Stimulated activated CD8-positive, alpha-beta memory T cell treated with anti-CD3 and anti-CD28 coated beads, Interleukin-15, amount 100 ng/mL, for 24 hours (primary cell): ENCODE measurements around the gene MYL6.
"Not testable (repeated sequence)": the region's sequence is repeated elsewhere in the genome, so short reads cannot be mapped to it uniquely, and the experiment has no call there.

ENCODE experiments used
- DNase-seq: peaks from one replicate; pipeline ENCODE4 v3.0.0-alpha.2; 2020; ENCODE audit warnings: low read depth

MYL6 gene

DNA sequence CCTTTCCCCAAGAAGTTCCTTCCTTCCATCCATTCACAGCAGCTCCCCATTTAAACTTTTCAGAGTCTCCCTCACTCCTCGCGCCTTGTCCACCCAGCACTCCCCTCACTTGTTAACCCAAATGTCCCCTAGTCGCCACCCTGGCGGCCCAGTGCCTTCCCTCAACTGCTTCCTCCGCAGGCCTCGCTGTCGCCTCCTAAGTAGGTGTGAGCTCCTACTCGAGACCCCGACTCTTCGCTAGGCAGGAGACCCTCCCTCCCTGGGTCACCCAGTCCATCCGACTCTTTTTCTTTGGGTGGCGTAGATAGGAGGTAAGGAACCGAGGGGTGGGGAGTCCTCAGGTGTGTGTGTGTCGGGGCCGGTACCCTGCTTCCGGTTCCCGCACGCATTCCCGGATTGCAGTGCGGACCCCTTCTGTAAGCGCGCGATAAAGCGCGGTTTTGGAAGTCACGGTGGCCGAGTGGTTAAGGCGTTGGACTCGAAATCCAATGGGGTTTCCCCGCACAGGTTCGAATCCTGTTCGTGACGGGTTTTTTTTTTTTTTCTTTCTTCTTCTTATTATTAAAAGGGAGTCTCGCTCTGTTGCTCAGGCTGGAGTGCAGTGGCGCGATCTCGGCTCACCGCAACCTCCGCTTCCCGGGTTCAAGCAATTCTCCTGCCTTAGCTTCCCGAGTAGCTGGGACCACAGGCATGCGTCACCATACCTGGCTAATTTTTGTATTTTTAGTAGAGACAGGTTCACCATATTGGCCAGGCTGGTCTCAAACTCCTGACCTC is 31.9 kb downstream of the MYL6 start:
- DNase-seq, result peak; percentile 94

DNA sequence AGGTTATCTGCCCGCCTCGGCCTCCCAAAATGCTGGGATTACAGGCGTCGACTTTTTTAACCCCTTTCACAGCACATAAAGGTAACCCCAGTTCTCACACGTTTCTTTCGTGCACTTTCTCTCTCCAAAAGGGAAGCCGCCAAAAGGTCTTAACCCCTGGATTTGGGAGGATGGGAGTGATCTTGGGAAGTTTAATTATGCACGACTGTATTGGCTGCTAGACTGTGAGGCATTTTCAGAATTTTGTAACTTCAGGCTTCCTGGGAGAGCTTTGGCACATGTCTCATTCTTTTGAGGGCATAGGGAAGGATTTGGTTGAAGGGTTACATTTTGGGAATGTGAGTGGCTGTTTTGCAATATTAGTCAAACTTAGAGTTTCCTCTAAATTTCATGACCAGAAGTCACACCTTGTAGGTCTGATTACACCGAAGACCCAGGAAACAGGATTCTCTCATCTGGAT is 32.6 kb downstream of the MYL6 start:
- no peak for DNase-seq

DNA sequence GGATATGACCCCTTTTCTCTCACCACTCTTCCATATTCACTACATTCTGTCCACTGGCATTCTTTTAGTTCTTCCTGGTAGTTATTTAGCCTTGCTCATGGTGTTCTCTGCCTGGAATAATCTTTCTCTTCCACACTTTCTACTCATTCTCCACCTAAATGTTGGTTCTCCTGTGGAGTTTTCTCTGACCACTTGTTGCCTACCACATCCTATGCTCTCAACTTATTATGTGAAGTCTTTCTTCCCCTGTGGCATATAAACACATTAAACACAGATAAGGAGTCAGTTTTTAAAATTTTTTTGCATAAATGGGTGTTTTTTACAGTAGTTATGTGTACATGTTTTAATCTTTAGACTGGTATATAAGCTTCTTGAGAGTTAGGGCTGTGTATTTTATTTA is 34.4 kb downstream of the MYL6 start:
- DNase-seq, result no peak

DNA sequence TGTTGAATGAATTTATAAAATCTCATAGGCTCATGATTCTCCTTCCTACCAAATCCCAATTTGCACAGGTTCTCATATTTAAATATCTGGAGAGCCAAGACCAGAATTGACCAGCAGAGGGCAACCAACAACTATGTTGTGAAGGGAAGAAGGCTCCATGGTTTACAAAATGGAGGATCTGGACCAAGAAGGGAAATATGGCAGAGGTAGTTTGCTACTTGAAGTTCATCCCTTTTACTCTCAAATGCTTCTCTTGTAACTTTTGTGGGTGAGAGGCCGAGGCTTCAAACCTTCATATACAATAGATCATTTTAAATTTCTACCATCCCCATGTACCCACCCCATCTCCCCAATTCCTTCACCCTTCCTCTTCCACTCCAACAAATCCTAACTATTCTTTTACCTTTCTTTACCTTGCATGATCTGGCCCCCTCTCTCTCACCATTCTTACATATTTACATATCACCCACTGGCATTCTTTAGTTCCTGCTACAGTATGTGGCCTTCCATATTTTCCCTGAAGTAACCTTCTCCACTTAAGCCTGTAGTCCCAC is 34.9 kb downstream of the MYL6 start:
- DNase-seq, result no peak

DNA sequence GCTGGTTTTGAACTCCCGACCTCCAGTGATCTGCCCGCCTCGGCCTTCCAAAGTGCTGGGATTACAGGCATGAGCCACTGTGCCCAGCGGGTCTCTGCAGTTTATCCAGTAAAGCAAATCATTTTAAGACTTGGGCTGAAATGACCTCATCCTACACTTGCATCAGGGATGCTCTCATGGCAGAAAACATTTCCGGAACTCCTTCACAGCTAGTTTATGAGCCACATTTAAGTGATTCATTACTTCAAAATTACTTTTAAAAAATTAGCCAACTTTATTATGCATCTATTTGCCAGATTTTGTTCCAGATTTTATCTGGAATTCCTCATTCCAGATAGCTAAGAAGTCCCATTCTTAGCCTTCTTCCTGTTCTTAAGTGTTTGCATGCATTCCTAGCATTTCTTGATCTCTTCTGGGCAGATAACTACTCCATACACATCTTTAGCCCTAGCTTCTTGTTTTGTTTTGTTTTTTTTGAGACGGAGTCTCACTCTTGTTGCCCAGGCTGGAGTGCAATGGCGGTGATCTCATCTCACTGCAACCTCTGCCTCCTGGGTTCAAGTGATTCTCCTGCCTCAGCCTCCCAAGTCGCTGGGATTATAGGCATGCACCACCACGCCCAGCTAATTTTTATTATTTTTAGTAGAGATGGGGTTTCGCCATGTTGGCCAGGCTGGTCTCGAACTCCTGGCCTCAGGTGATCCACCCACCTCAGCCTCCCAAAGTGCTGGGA is 38.8 kb downstream of the MYL6 start:
- DNase-seq, result not testable (repeated sequence)

DNA sequence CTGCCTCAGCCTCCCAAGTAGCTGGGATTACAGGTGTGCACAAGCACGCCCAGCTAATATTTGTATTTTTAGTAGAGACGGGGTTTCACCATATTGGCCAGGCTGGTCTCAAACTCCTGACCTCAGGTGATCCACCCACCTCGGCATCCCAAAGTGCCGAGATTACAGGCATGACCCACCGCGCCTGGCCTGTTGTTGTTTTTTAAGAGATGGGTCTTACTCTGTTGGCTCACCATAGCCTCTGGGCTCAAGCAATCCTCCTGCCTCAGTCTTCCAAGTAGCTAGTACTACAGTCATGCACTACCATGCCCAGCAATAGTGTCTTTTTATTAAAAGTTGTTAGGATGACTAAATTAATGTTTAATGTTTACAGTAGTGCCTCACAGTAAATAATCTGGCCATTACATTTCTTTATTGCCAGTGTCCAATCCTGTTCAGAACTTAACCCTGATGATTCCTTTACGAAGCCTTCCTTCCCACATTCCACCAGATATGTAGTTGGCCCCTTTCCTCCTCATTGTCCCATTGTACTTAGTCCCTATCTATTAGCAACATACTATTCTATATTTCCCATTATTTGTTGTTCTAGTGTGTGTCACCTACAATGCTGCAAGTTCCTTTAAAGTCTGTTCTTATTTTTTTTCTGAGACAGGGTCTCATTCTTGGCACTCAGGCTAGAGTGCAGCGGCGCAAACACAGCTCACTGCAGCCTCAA is 39.9 kb downstream of the MYL6 start:
- no peak for DNase-seq

DNA sequence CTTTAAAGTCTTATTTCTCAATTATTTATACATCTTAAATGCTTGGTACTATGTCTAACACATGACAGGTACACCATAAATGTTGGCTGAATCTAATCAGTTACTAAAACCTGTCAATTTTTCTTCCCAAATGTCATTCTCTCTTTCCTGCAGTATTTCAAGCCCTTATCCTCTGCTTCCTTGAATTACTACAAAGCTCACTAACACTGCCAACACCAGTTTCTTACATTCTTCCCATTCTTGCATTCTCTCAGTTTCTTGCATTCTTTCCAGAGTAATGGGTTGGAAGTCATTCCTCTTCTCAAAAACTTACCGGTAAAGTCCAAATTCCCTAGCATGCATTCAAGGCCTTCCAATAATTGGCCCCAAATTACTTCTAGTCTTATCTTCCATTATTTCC is 40.7 kb downstream of the MYL6 start:
- DNase-seq, result no peak

DNA sequence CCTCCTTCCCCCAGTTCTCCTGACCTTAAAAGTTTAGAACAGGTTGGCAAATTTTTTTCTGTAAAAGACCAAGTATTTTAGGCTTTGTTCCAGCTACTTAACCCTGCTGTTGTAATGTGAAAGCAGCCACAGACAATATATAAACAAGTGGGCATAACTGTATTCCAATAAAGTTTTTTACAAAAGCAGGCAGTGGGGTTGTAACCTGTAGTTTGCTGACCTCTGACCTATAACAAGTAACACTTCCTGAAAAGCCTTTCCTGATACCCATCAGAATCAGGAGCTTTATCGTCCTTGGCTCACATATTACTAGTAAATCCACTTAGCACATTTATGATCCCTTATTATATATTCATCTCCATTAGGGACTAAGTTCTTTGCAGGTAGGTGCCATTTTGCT is 44.2 kb downstream of the MYL6 start:
- no peak for DNase-seq

DNA sequence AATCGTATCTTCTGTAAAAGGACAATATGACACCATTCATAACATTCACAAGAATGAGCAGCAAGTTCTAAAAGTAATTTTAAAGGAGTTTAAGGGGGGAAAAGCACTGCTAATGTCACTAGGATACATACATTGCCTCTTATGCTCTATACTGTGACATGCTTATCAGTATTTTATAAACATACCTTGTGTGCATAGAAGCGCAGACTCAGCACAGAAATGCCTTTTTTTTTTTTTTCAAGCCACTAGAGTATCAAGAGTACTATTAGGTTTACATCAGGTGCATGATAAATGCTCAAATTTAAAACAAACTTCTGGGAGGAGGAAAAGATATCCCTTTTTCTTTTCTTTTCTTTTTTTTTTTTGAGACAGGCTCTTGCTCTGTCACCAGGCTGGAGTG is 44.7 kb downstream of the MYL6 start:
- no peak for DNase-seq

DNA sequence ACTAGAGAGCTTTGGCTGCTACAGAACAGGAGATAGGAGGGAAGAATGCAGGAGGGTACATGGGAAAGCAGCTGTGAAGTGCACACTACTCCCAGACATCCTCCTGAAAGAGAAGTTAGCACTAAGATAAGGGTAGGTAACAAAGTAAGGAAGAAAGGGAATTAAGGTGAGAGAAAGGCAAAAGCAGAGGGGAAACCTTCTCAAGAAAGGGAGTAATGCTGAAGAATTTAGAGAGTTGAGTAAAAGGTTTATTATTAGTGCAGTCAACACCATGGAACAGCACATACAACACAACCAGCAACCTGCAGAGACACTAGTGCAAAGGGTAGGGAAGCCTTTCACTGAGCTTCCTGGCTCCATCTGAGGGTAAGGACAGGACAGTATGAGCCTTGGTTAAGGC is 46.1 kb downstream of the MYL6 start:
- DNase-seq, result no peak

DNA sequence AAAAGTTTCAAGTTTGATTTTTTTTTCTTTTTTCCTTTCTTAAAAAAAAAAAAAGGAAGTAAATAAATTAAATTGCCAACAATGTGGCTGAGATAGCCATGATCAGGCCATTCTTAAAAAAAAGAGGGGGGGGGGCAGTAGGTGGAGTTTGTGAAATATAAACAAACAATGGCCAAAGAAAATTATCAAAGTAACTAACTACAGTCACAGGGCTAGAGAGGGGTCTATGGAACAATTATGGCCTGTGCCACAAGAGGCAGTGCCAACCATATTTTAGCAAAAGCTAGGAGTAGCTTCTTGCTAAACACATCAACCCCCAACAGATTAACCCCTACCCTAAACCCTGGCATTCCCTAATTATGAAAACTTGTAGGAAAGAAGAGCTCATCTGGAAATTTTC is 47.3 kb downstream of the MYL6 start:
- no peak for DNase-seq

DNA sequence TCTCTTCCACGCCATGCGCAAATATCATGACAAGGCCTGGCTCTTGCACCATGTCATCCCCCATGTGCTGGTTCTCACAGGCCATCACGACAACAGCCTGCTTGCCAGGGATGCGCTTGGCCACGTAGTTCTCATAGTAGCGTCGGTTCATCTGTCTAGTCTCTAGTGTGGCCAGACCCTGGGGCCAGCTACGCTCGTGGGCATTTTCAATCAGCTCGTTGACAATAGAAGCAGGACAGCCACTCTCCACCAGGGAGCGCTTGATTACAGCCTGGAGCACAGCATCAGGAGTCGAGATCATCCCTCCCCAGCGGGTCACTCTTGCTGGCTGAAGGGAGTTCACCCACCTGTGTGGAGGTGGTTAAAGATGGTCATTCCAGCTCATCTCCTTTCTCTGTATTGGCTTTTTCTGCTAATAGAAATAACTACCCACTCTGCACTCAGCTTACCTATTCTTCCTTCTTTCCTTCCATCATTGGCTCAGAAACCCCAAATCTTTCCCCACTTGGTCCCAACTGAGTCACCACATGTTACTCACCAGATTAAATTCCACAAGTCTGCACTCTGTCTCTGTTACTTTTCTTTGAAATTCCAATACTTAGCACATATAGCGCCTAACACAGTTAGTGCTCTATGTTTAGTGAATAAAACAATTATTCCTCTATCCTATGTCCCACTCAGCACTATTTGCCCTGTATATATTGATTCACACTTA is 48.5 kb downstream of the MYL6 start:
- DNase-seq, result no peak

DNA sequence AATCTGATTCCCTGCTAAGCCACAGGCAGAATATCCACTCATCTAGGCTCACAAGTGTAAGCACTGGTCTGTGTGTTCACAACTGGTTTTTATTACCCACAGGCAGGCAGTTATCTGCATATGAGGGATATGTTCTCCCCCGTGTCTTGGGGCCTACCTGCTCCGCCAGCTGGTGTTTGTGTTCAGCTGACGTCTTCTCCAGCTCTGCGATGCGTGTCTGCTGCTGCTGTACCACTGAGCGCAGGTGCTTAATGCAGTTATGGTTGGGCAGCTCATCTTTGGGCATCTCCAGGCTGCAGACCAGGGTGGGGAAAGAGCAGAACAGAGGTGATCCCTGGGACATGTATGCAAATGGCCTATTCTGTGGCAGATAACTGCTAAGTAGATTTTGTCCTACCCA is 49.8 kb downstream of the MYL6 start:
- DNase-seq, result no peak
